Activated naive CD8-positive, alpha-beta T cell treated with anti-CD3 and anti-CD28 coated beads, Interleukin-2, amount 50 U/mL, for 16 hours (primary cell): ENCODE results near the gene MGMT.

Experiments
- DNase-seq: peaks from one replicate; pipeline ENCODE4 v3.0.0-alpha.2; 2020; ENCODE audit warnings: low read depth, low spot score

The MGMT gene

DNA sequence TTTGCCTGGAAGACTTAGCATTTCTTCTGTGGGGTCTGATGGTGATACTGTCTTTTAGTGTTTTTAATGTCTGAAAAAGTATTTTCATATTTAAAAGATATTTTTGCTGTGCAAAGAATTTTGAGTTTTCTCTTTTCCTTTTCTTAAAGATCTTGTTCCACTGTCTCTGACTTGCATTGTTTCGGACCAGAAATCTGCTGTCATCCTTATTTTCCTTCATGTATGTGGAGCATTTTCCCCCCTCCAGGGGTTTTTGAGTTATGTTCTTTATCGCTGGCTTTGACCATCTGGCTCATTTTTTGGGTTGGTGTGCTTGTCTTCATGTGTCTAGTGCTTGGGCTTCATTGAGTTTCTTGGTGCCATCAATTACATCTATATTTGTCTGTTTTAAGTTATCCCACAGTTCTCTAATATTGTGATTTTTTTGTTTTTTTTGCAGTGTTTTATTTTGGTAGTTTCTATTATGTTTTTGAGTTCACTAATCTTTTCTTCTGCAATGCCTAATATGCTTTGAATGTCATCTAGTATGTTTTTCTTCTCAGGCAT, 119.9 kb downstream of the MGMT start:
- no peak for DNase-seq

DNA sequence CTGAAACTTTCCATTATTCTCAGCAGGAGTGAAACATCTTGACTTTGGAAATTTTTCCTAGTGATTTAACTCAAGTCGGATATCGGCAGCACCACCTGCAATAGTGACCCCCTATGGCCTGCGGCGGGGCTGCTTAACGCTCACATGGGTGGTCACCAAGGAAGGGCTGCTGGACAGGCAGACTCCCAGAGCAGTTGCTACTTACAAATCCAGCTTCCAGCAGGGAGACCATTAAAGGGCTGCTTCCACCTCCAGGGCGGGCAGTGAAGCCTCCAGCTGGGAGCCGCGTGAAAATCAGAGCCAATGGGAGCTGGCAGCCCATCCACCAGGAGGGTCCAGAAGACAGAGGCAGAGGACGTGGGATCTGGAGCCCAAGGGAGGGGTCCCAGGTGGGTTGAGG, 122.5 kb downstream of the MGMT start:
- no peak for DNase-seq

DNA sequence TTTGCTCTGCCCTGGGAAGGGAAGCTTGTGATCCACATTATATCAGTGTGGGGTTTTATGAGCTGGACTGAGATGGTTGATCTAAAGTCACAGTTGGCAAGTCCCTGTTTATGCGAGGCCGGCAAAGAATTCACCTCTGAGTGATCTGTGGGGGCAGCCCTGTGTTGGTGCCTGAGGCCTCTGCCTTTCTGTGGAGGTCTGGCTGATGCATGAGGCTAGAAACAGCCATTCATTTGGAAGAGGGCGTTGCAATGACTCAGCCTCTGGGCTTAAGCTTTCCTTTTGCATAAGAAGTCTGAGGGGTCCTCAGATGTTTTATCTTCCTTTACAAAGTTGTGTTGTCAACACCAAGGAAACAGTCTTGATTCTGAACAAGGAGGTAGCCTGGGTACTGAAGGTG, 126.9 kb downstream of the MGMT start:
- DNase-seq: no peak

DNA sequence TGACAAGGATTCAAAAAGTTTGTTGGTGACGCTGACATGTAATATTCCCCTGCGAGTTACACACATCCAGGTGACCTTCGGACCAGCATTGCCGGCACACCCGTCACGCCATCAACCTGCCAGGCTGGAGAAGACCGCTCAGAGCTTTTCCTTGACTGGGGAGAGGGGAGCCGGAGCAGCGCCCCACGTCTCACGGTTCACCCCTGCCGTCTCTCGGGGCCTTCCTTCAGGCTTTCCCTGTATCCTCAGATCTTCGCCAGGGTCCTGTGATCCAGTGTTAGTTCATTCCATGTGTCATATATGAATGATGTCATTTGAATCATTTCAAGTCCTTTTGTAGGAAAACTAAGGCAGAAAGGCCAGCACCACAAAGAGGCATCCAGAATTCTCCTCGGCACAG, 127.8 kb downstream of the MGMT start:
- DNase-seq: no peak

DNA sequence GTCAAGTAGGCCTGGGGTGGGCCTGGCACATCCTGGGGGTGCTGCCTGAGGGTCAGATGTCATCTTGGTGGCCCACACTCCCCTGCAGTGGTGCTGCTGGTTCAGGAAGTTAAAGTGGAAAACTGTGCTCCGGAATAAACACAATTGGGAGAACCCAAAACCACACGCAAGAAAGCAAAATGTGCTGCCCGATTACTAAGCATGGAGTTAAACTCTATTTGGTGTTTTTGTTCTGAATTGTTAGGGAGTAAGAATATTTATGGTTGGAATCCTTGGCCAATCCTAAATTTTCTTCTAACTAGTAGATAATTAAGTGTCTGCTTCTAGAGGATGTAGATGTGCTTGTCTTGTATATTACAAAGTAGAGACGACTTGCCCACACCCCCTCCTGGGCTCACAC, 131.4 kb downstream of the MGMT start:
- DNase-seq: no peak

DNA sequence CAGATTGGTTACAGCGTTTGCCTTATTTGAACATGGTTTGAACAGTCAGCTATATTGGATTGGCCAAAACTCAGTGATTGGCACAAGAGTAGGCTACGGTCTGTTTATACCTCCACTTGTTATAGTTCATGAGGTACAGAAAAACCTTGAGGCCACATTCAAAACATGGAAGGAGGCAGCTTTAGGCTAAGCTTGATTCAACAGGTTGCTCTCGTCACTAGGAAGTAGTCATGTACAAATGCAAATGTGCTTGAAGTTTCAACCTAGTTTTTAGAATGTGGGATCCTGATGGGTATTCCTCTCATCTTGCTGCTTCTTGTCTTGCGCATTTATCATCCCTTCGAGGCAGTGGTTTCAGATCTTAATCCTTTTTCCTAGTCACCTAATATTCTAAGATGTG, 132.1 kb downstream of the MGMT start:
- DNase-seq: no peak

DNA sequence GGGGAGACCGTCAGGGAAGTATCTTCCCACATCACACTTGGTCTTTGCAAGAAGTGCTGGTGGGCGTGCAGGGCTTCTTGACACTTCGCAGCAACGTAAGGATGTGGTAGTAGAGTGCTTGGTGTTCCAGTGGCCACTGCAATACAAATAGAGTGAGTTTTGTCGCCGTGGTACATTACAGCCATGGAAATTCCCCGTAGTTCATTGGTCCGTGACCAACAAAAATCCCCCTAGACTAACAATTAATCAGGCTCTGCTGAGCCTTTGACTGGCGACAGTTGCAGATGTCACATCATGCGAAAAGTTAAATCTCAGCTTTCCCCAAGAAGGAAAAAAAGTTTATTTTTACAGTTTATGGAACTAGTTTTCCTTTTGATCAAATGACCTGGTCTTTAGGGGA, 134.7 kb downstream of the MGMT start:
- DNase-seq: no peak

DNA sequence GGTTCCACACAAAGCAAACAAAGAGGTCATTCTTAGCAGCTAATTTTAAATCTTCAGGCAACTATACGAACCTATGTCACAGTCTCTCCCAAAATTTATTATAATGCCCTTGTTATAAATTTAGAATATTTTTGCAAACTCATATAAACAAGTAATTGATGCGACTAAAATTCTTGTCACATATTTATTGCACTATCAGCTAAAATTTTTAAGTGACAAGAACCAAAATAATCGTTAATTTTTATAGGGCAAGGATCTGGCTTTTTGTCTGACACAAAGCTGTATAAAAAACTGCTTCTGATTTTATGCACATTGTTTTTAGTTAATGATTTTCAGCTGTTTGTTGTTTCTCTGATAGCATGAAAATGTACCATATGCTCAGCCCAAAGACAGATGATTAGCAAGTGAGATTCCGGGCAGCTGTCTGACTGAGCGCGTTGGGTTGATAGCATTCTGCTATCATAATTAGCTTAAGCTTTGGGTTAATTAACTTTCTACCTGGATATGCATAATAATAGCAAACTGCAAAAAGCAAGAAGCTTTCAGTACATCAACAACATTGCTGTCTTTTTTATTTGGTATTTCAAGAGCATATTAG, 136.0 kb downstream of the MGMT start:
- no peak for DNase-seq

DNA sequence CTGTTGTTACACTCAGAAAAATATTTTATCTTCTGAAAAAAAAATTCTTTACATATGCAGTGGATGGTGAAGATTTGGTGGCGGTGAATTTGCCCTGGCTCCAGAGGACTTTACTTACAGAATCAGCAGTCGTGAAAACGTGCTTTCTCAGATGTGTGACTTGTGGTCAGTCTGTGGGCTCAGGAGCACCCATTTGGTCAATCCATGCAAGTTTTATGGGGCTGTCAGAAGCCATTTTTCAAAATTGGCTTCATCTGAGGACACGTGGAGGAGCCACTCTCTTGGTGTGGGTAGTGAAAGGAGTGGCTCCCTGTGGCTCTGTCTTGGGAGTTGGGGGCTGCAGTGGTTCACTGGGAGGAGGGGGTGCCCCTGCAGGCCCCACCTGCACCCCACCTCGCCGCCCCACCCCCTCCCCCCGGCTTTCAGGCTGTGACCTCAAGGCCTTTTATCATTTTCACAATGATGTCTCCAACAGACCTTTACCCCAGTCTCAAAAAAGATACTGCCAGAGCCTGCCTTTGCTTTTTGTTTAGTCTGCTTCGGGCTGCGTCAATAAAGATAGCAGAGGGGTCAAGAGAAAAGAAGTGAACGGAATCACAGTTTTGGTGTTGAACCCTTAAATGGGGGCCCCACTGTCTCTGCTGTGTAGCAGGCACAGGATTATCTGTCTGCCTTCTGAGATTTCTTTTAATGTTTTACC, 137.4 kb downstream of the MGMT start:
- DNase-seq: no peak

DNA sequence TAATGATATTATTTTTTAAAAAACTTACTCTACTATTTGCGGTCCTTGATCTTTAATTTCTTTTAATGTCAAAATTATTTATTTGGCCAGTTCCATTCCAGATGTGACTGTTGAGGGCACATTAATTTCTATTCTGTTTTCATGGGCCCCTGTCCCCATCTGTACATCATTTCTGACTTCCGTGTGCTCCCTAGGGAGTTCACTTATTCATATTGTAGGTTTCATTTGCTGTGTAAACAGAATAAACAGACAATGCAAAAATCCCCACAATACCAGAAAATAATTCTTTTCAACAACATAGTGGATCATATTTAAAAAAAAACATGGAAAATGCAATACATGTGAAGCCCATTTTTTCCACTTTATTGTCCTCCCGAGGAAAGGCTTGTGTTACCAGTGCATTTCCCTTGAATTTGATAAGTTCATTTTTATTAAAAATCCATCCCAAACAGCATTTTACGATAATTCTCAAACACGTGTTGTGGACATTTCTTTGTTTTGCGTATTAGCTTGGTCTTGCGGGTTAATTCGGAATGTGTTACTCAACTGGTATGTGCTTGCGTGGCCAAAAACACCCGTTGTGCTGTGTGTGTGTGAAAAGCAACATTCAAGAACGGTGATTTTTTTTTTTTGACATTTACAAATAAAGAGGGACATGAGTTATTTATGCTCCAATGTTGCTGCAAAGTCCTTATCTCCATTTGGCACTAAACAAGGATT, 138.4 kb downstream of the MGMT start:
- DNase-seq: no peak

DNA sequence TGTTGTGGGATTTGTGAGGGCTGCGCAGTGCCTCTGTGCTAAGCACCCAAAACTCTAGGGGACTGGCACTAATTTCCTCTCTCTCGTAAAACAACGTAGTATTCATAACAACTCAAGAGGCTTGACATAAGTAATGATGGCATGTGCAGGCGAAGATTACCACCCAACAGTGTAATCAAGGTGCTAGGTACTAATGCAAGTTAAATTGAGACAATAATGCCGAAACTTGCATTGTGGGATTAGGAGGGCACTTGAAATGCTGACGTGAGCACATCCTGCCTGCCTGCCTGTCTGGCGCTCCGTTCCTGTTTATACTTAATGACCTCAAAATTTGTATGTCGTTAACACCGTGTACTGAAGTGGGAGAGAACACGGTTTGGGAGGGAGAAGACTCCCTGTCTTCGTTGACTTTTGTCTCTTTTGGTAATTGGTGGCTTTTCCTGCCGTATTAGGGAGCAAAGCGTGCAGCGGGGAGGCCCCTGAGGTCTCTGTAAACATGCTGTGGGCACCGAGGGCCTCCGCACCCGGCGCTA, 139.0 kb downstream of the MGMT start:
- no peak for DNase-seq

DNA sequence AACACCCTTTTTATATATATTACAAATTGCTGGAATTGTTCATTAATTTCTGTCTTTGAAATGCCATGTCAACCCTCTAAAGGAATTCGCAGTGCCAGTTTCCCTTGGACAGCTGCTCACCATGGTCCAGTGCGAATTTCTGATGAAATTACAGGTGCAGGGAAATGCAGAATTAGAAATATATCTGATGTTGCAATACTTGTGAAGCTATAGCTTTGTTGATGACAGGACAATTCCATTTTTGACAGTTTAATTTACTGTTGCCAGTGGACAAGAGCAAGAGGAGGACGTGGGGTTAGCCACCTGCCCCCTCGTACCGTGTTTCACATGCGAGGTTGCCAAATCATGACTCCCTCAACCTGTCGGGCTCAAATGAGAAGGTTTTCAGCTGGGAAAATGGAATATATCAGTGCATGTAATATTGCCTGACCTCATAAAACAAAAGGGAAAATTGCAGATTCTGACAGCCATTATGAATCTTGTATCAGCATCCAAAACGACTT, 140.6 kb downstream of the MGMT start:
- DNase-seq: no peak

DNA sequence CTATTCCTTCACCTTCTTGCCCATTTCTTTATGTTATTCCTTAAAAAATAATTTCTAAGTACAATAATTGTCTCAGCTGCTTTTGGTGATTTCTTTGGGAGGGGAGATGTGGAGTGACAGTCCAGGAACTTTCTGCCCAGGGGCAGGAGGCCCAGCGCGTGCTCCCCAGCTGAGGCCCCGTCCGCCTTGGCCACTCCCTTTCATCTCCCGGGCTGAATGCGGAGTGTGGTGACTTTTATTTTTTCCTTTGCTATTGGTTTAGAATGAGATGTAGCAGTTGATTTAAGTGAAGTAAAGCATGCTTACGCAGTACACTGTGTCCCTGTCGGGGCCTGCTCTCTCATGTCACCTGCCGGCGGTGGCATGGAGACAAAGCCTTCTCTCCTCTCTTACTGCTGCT, 141.6 kb downstream of the MGMT start:
- no peak for DNase-seq

DNA sequence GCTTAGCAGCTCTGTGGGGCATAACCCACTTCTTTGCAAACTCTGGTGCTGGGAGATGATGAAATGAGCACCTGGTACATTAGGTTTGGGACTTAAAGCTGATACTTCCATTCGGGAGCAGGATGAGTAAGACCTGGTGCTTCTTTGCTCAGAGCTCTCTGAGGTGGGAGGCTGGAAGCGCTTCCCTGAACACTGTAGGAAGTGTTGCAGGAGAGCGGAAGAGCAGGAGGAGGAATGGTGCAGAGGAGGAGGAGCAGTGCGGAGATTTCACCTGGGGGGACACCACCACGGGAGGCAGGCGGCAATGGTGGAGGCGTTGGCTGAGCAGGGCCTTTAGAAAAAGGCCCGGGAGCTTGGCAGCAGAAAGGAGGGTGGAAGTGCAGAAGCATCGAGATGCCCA, 142.5 kb downstream of the MGMT start:
- DNase-seq: no peak

DNA sequence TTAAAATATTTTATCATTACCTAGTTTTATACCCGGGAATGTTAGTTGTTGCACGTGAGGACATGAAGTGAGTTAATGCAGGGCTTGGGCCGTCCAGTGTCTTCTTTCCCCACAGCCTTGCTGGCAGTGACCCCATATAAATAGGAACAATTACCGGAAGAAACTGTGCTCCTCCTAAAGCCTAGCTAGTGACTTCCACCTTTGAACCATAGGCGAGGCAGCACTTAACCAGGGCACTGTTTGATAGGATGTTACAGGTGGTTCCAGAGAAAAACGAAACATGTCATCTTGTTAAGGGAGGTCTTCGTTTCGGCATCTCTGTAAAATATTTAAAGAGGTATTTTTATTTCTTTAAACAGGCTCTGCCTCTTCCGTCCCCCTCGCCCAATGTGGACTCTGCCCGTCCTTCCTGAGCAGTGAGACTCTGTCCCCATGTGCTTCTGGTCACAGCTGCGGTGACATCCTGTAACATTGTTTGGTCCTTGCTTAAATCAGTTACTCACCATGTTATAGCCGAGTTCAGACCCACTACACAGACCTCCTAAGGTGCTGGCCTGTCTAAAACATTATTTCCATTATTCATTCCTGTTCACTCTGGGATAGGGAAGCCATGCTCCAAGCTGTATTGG, 145.6 kb downstream of the MGMT start:
- no peak for DNase-seq

DNA sequence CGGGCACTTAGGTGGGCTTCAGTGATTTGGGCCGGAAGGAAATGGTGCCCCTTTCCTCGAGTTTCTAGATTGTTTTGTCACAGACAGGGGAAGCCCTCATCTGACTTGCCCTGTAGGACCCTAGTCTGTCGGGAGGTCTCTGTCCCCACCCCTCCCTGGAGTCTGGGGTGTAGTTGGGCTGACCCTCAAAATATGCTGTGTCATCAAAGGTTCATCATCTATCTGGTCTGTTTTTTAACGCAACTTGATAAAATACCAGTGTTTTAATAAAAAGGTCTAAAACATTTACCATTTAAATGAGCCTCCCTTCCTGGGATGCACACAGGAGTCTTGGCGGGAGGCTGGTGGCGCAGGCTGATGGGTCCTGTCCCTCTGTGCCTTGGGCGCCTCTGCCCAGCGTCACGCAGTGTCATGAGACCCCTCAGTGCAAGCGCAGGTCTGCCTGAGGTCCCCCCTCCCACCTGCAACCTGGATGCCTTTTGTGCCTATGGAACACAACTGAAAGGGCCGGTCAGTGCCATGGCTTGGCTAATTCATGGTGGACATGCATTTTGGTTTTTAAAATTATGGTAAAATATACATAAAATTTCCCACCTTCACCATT, 146.4 kb downstream of the MGMT start:
- no peak for DNase-seq

DNA sequence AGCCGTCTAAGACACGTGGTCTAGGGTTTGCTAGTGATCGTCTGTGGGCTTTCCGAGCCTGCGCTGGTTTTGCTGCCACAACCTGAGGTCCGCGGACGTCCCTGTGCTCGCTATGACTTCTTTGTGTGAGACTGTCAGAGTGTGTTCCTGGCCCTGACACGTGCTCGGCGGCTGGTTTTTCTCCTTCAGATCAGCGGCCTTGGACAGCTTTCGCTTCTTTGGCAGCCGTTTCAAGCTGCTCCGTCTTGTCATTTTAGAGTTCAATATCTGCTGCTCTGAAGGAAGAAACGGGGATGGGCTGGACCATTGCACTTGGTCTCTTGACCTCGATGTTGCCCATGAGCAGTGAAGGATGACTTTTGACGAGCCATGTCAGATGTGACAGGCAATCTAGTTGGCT, 147.3 kb downstream of the MGMT start:
- DNase-seq: no peak

DNA sequence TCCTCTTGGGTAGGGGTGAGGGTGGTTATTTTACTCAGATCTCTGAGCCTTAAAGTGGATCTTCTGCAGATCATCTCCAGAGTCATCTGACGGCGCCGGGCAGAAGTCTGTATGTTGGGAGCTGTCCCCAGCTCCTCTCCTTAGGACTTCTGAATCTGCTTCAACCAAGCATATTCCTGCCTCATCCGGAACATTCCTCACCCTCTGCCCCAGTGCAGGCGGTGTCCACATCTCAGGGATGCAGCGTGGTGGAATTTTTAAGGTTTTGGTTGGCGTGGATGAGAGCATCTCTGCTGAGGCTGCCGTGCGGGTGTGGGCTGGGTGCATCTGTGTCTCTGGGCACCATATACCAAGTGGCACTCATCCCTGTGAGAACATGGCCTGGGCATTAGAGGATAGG, 148.3 kb downstream of the MGMT start:
- no peak for DNase-seq

DNA sequence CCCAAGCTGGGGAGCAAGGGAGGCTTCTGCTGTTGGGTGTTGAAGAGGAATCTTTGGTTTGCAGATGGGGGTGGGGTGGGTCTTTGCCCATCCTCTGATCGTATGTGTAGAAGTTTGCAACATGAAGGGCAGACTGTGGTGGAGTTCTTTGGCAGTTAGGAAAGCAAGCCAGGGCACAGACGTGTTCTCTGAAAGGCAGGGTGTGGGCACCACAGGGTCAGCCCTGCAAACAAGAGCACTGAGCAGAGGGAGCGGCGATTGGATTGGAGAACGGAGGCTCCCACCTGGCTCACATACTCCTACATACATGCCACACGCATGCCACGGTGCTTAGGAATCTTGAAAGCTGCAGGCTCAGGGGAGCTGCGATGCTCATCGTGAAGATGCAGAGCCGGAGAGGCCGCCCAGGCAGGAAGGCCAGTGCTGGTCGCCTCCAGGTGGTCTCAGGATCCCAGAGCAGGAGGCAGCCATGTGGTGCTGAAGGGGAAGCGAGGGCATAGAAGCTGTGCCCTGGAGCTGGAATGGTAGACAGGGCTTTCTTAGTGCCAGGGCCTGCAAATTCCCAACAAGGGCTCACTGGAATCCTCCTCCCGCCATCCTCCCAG, 149.0 kb downstream of the MGMT start:
- DNase-seq: no peak

DNA sequence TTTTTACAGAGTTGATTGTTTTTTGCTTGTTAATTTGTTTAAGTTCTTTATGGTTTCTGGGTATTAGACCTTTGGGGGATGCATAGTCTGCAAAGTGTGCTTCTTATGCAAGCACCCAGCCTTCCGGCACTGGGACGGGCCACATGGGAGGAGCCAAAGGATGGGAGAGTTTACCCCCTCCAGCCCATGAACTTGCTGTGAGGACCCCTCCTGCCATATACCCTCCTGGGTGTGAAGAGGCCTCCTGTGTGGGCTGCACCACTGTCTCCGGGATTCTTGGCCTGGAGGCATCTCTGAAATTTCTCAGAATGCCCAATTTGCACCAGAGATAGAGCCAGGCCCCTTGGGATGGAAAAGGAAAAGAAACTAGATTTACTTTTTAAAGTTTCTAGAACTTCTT, 150.7 kb downstream of the MGMT start:
- no peak for DNase-seq

DNA sequence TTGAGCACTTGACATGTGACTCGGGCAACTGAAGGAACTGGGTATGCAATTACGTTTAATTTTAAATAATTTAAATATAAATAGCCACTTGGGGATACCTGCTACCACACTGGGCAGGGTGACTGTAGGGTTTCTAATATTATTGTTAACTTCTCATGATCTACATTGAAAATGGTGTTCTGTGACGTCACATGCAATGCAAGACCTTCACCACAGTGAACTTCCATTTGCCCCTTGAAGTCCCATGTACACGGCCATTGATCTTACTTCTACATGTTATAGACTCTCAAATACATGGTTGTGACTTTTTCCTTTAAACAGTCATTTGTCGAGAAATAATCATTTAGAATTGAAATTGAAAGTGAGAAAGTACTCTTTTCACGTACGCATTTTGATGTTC, 154.0 kb downstream of the MGMT start:
- DNase-seq: no peak
